LNCaP clone FGC (cell line): Measurements from ENCODE around the gene TM9SF1.
A peak's percentile ranks its signal among the peaks of the same experiment; 100 is the strongest.

ENCODE experiments used
- DNase-seq: peaks from one replicate; pipeline ENCODE4 v3.0.0-alpha.2; 2011; ENCODE audit warnings: low read depth
- H3K4me3 ChIP-seq: 2 replicates; pipeline ENCODE4 v1.5.1; 2011; ENCODE audit warnings: mild to moderate bottlenecking, low read depth, low read length, control low read depth
- CTCF ChIP-seq: IDR thresholded peaks from 2 replicates; pipeline ENCODE4 v1.5.1; 2012; ENCODE audit warnings: mild to moderate bottlenecking; ENCODE audit not compliant: control insufficient read depth, insufficient read depth; ENCODE audit errors: extremely low read depth

The TM9SF1 gene

GRCh38 chr14:24162093-24162492 is 33.1 kb downstream of the TM9SF1 start:
- no peak overlapping the region for H3K4me3 ChIP-seq
- TF ChIP-seq CTCF, result no peak
- no peak for DNase-seq

- peak within 1 kb of the TSS; percentile 39 for H3K4me3 ChIP-seq
- DNase-seq, result peak; percentile 87
- peak; percentile 97 for TF ChIP-seq CTCF
Measured at GRCh38 chr14:24160850-24161804, 34.1 kb downstream of the TM9SF1 start, which contains the start of gene IRF9. IRF9 (plus strand) TSS chr14:24161265; CDS start chr14:24162145, 880 bp downstream.

- no peak overlapping the region for H3K4me3 ChIP-seq
- no peak for TF ChIP-seq CTCF
- DNase-seq, result no peak
Measured at GRCh38 chr14:24160499-24160849, 34.8 kb downstream of the TM9SF1 start.

- H3K4me3 ChIP-seq, result no peak overlapping the region
- DNase-seq, result no peak
- no peak for TF ChIP-seq CTCF
Measured at GRCh38 chr14:24159777-24160498, 35.3 kb downstream of the TM9SF1 start.

GRCh38 chr14:24157331-24157730 is 37.9 kb downstream of the TM9SF1 start:
- no peak for DNase-seq
- no peak for TF ChIP-seq CTCF
- H3K4me3 ChIP-seq, result no peak overlapping the region

GRCh38 chr14:24156840-24157239 is 38.4 kb downstream of the TM9SF1 start:
- no peak for DNase-seq
- no peak for TF ChIP-seq CTCF
- no peak overlapping the region for H3K4me3 ChIP-seq

GRCh38 chr14:24155100-24155499 is 40.1 kb downstream of the TM9SF1 start:
- no peak for TF ChIP-seq CTCF
- DNase-seq, result no peak
- no peak overlapping the region for H3K4me3 ChIP-seq
